GM21381 (cell line): ENCODE results near the gene RAB37.

Experiments
- ATAC-seq: cut with Tn5 transposase; IDR thresholded peaks from one replicate; pipeline ENCODE4 v1.9.1; 2021; ENCODE audit warnings: mild to moderate bottlenecking, moderate library complexity; ENCODE audit not compliant: unreplicated experiment

The RAB37 gene

GRCh38 chr17:74760404-74761105 is 23.5 kb downstream of the RAB37 start:
- no peak for ATAC-seq

DNA sequence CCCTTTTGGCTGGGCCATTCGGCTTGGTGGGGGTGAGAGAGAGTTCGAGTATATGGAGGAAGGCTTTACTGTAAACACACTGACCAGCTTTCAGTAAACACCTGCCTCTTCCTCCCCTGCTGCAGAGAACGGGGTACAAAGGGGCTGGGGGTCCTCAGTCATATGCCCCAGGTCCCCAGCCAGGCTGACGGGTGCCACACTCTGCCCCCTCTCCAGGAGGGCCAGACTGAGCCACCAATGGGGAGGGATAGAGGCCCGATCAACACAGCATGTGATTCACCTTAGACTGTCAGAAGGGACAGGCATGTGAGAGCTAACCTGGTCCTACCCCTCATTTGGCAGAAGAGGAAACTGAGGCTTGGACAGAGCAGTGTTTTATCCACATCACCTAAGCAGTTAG is 24.4 kb downstream of the RAB37 start:
- no peak for ATAC-seq

- no peak for ATAC-seq
Measured at GRCh38 chr17:74761931-74762330, 24.9 kb downstream of the RAB37 start.

DNA sequence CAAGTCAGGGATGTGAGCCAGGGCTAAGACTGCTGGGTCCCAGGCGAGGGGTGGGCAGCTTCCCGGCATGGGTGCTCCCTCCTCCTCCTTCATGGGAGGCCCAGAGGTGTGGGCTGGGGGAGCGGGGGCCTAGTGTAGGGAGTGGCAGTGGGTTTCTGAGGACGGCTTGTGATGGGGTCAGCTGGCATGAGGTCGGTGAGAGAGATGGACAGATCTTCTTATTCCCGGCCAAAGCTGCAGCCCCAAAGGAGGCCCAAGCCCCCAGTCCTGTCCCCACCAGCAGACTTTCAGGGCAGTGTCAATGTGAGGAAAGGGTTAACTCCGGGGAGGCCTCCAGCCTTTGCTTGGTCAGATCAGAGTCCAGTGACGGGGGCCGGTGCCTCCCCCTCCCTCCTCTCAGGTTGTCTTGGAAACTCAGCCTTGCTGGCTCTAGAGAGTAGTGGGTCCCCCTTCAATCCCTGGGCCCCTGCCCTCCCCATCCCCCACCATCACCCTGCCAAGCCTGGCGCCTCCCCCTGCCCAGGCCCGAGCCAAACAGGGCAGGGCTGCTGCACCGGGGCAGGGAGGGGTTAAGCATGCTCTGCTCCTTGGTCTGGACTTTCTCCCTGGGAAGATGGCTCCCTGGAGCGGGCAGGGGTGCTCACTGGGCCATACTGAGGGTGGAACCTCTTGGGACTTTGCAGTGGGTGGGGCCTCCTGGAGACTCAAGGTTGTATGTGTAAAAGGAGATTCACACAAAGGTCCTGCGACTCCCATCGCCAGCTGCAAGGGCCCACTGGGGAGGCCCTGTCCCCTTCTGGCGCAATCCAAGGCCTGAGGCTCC is 26.7 kb downstream of the RAB37 start:
- no peak for ATAC-seq

GRCh38 chr17:74764751-74765286 is 27.8 kb downstream of the RAB37 start:
- ATAC-seq: no peak

GRCh38 chr17:74766413-74766812 is 29.4 kb downstream of the RAB37 start:
- ATAC-seq: no peak

GRCh38 chr17:74767111-74767516 is 30.1 kb downstream of the RAB37 start:
- ATAC-seq: no peak

GRCh38 chr17:74768069-74768762 is 31.2 kb downstream of the RAB37 start:
- no peak for ATAC-seq

GRCh38 chr17:74768763-74769114 is 31.7 kb downstream of the RAB37 start:
- no peak for ATAC-seq

GRCh38 chr17:74769266-74769855 is 32.3 kb downstream of the RAB37 start:
- no peak for ATAC-seq

- ATAC-seq: no peak
Measured at GRCh38 chr17:74769856-74770497, 32.9 kb downstream of the RAB37 start.

DNA sequence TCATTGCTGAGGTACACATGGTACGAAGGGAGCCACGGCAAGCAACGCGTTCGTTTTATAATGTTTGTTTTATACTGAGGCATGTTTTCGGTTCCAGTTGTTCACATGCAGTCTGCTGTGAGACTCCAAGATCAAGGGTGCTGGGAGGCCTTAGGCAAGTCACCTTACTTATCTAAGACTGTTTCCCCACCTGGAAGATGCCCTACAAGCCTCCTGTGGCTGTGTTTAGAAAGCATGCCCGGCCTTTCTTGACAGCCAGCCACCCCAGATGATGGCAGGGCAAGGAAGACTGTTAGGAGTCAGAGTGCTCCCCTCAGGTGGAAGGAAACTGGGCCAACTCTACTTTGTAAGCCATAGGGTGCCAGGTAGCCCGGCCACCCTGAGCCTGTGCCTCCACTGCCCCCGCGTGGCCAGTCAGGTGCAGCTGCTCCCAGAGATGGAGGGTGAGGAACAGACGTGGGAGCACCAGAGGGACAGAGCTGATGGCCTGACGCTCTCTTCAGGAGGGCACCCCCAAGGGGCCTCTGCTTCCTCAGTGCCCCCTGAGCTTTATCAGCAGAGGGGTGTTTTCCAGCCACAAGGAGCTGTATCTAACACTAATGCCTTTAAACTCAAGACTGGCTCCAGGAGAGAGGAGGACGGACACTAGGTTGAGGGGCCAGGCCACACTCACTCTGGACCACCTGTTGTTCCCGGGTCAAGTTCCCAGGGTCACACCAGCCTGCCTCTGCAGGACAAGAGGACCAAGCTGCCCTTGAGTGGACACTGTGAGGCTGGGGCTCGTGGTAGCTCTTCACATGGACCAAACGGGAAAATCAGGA is 33.7 kb downstream of the RAB37 start:
- ATAC-seq: no peak

DNA sequence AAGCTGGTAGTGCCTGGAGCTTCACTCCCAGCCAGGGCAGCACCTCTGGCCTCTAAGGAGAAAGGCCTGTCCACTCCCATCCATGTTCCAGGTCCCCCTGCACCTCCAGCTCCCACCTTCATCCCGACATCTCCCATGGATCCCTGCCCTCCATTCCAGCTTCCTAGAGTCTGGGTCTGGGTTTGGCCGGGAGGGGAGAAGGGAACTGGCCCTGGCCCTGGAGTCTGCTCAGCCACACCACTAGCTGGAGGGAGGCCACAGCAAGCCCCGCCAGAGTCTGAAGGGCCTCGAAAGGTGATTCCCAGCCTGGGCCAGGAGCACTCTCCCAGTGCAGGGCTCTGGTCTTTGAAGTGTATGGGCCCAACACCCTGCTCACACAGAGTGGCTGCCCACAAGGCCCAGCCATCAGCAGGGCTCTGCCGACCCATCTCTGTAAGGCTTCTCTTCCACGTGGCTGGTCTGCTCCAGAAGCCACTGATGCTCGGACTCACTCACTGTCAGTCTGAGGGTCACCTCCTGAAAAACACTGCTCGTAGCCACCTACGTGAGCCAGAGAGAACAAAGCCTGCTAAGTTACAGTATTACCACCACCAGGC is 34.4 kb downstream of the RAB37 start:
- no peak for ATAC-seq

GRCh38 chr17:74772053-74772452 is 35.0 kb downstream of the RAB37 start:
- ATAC-seq: no peak

DNA sequence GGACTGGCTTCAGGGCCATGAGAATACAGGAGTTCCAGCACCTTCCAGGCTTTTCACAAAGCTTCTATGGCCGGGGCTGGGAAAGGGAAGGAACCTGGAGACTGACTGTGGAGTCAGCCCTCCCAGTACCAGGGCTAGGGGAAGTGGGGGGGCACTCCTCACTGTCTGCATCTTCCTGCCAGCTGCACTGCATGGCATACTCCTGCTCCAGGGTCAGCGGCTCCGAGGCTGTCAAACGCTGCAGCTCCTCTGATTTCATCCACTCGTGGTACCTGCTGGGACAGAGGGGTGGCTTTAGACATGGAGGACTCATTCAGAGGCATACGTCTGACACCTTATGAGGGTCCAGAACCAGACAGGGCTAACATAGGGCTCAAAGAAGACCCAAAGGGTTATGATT is 36.4 kb downstream of the RAB37 start:
- no peak for ATAC-seq

DNA sequence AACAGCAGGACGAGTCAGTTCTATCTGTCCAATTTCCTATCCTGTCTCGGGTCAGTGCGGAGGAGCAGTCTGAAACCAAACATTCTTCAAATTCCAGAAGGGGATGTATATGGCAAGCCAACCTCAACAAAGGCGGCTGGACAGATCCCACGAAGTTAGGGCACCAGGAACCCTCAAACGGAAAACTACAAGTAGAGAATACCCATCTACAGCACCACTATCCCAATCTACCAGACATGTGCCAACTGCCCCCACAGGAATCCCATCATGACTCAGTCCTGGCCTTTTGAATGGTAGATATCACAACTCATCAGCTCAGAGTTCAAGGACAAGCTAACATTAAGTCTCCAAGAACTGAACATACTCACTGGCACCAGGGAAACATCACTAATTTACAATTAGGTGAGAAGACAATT is 36.8 kb downstream of the RAB37 start:
- ATAC-seq: no peak

DNA sequence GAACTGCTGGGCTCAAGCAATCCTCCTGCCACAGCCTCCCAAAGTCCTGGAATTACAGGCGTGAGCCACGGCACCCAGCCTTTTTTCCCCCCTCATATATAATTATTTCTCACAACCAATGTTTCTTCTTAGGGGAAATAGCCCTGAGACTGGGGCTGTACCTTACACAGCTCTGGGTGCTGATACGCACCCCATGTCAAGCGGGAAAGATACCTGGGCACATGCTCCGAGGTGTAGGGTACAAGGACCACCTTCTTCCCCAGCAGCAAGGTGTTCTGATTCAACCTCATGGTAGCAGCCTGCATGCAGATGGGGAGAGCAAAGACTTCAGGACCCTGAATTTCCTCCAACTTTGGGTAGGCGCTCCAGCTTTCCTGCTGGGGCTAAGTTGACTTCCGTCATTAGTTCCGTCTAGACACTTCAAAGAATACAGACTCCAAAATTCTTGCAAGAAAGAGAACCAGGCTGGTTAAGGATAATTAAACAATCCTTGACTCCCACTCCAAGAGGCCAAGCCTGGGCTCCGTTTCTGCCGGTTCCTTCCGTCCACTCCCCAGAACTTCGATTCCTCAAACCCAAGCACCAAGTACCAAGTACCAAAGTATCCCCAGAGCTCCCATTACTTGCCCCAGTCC is 38.5 kb downstream of the RAB37 start:
- no peak for ATAC-seq

DNA sequence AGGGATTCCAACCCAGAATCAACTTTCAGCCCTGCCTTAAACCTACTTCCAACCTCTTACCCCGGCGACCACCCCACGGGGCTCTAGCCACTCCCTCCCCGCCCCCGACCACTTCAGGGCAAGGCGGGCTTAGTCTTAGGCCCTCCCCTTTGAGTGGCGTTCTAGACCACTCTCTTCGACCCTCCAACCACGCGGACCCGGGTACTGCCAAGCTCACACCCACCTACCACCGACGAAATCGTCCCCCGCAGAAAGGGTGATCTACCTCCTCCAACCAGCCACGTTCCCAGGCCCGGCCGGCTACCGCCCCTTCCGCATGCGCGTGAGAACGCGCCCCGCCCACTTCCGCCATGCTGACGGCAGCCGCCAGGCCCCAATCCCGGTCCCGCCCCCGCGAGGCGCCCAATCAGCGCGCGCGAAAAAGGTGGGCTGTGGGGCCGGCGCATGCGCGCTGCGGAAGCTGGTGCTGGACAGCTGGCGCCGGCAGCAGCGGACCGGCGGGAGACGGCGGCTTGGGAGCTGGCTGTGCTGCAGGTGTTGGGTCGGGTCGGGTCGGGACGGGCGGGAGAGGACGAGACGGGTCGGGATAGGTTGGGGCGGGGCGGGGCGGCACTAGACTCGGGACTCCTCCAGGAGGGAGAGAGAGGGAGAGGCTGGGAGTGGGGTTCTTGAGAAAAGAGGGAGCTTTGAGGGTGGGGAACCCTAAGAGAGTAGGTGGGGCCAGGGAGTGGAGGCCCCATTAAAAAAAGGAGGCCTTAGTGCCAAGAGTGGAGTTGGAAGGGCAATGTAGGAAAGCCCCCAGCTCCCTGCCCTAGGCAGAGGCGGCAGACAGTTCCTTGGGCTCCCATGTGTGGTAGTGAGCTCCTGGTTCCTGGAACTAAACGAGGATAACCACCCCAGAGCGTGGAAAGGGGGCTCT is 39.2 kb downstream of the RAB37 start, which contains the start of gene NAT9:
TSS of gene NAT9 (minus strand) at position 302 of the 919 bp plus-strand sequence. CDS start 647 bp downstream, outside the sequence.
- ATAC-seq: peak; percentile 75
